HG03354 (cell line): Measurements from ENCODE around the gene NTRK2.
A peak's percentile ranks its signal among the peaks of the same experiment; 100 is the strongest.

Experiments used
- ATAC-seq: cut with Tn5 transposase; IDR thresholded peaks from one replicate; pipeline ENCODE4 v1.9.1; 2021; ENCODE audit warnings: mild to moderate bottlenecking; ENCODE audit not compliant: unreplicated experiment, poor library complexity, severe bottlenecking

Gene NTRK2

DNA sequence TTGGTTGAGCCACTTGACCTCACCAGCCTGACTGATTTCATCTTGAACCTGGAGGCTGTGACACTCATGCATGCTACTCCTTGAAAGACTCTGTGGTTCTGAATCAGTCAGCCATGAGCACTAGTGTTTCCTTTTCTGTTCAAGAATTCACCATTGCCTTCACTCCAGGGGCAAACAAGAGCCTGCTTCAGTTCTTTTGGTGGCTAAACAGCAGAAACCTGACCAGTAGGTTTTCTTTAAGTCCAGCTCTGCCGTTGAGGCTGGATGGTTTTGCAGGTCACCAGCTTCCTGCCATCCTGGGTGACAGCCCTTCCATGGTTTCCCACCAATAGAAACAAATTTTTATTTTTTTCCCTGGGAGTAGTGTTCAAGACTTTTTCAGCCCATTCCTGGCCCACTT, 10.0 kb downstream of the NTRK2 start:
- ATAC-seq = no peak

- no peak for ATAC-seq
Observed at GRCh38 chr9:84681516-84682285, 12.2 kb downstream of the NTRK2 start.

- no peak for ATAC-seq
Observed at GRCh38 chr9:84686068-84686467, 16.5 kb downstream of the NTRK2 start.

DNA sequence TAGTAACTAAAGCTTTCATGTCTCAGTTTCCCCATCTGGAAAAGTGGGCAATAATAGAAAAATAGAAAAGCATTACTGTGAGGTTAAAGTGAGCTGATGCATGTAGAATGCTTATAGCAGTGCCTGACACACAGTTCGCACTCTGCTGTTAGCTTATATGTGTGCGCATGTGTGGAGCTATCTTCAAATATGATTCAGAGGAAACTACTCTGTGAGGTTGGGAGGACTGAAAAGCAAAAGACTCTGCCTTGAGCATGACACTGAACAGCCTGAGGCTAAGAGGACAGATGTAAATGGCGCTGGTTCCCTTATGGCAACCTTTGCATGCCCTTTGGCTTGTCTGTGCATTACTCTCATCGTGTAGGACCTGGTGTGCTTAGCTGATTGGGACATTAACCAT, 19.4 kb downstream of the NTRK2 start:
- no peak for ATAC-seq

DNA sequence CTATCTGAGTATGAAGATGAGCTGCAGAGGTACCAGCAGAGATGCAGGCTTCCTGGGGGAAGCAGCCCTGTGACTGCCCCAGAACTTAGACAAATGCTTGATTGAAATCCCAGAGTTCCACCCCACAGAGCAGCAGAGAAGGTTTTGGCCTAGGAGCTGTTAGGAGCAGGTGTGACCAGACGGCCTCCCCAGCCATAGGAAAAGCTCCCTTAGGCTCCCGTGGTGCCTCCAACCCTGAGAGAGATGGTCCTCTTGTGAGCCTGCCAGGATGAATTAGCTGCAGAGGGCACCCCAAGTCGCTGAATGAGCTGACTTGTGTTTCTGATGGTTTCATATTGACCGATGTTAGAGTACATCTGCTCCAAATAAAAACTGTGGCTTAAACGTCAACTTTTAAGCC, 22.1 kb downstream of the NTRK2 start:
- ATAC-seq = no peak

- peak; percentile 77 for ATAC-seq
Observed at GRCh38 chr9:84694248-84694647, 24.7 kb downstream of the NTRK2 start.

DNA sequence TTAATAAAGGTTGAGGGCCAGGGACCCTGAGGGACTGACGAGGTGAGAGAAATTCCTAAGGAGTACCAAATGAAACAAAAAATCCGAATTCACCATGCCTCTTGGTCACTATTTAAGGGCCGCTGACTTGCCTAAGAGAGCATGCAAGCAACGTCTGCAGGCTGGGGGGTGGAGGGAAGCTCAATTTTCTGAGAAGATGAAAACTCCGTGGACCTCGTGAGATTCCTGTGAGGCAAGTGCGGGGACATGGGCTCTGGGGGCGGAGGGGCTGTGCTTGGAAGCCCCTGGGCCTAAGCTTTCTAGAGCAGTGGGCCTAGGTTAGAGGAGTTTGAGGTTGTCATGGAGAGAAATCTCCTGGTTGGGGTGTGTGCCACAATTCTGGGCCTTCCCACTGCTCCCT, 27.5 kb downstream of the NTRK2 start:
- no peak for ATAC-seq

DNA sequence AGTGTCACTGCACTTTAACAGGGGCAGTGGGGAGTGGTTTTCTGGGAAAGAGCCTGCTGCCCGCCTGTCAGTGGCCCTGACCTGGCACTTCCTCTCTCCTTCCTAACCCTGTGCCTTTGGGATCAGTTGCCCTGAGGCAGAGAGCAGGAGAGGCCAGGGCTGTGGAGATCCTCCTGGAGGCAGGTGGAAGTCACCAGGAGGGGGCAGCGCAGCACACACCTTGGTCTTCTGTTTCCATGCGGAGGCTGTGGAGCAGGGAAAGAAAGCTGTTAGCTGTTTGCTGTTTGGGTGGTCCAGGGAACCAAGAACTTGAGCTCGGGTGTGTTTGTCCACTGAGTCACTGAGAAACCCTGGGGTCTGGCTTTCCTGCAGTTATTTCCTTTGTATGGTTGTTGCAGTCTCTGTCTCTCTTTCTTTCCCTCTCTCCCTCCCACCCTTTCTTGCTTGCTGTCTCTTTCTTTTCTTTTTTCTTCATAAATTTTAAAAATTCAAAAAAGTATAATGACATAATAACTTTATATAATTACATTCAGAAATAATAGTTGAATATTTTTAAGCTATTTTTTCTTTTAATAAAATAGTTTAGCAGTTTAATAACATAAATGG, 28.1 kb downstream of the NTRK2 start:
- peak; percentile 46 for ATAC-seq

DNA sequence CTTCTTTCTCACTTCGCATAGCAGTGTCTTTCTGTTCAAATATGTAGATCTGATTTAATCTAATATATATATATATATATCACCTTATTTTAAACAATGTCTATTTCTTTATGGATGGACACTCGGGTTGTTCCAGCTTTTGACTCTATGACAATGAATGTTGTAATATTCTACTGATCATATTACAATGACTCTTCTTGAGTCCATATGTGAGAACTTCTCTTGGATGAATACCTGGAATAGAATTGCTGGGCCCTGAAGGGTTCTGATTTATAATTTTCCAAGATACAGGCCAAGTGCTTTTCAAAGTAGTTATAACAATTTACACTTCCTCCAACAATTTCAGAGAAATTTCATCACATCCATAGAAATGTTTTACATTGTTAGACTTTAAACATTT, 28.8 kb downstream of the NTRK2 start:
- ATAC-seq = no peak

DNA sequence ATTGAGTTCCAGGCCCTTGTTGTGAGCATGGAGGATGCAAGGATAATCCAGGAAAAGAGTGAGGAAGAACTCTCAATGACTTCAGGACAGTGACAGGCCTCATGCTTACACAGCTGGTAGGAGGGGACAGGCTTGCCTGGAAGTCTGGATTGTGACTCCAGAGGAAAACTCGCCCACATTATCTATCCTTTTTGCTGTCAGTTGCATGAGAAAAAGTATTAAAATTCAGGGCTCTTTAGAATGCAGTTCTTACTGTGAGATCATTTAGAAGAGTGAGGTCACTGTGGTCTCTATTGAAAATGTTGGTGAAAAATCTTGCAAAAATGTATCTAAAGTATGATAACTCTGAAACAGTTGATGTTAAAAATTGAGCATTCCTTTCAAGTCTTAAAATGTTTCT, 30.5 kb downstream of the NTRK2 start:
- ATAC-seq = no peak

- peak; percentile 91 for ATAC-seq
Observed at GRCh38 chr9:84701801-84702200, 32.3 kb downstream of the NTRK2 start.

DNA sequence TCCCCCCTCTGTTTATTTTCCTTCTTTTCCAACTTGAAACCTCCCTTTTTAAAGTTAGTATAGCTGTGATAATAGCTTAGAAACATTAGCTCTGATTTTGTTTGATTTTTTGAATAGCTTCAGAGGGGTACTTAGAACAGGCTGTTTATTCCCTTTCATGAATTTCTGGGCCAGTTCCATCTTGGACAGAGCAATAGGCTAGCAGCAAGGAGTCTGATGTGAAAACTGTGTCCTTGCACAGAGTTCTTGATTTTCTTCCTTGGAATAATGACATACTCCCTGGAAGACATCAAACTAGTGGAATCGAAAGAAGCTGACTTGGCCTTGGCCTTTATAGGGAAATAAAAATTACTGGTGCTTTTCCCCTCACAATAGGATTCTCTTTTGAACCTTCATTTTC, 32.9 kb downstream of the NTRK2 start:
- ATAC-seq = no peak

- ATAC-seq = no peak
Observed at GRCh38 chr9:84703793-84704192, 34.3 kb downstream of the NTRK2 start.

DNA sequence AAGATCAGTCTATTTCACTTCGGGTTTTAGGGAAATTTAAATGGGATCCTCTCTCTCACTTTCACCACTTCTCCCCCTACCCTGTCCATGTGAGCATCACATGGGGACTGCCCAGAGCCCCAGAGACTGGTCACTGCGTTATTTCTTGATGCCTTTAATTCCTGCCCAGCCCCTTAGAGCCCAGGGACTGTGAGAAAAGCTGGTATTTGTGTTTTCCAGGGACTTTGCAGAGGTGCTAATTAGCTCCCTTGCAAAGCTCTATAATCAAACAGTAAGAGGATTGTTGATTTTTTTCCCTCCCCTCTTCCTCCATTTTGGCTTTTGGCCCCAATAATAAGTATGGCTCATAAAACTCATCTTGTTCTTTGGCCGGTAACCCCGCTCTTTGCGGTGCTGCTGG, 35.6 kb downstream of the NTRK2 start:
- no peak for ATAC-seq

DNA sequence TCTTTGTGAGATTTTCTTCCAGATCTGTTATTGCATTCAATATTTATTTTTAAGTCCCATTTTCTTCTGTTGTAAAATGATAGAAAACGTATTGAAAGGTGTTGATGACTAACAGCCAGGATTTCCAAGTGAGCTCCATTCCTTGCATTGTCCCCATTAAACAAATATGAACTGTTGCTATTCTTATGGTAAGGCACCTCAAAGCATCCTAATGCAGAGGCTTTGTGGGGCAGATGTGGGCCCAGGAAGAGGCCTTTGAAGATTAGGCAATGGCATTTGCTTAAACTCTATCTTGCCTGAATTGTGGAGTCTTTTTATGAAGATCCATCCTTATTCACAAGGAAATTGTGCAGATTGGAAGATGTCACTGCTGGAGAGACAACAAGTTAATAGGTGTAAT, 38.9 kb downstream of the NTRK2 start:
- no peak for ATAC-seq

- no peak for ATAC-seq
Observed at GRCh38 chr9:84709056-84709455, 39.5 kb downstream of the NTRK2 start.

DNA sequence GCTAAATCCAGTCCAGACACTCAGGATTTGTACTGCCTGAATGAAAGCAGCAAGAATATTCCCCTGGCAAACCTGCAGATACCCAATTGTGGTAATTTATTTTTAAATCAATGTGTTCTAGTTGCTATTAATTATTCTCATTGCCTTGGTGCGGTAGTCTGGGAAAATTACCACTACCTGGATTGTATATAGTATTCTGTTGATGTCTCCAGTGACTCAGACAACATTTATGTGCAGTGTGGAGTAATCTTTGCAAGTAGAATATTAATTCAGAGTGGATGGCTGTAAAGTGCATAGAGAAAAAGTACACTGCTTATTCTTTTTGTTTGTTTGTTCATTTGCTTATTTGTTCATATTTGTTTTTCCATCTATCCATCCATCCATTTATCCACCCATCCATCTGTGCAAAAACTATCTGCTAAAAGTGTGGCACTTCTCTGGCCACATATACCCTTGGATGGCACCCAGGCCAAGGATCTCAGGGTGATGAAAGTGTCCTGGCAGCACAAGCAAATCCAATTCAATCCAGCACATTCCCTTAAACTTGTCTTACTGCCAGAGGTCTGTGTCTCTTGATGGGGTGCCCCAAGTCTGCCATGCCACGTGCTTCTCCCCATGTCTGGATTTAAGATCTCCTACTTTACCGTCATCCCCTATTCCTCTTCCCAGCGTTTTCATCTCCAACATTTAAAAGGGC, 41.3 kb downstream of the NTRK2 start:
- no peak for ATAC-seq

GRCh38 chr9:84711398-84711777, 41.9 kb downstream of the NTRK2 start:
- no peak for ATAC-seq

GRCh38 chr9:84711936-84712335, 42.4 kb downstream of the NTRK2 start:
- ATAC-seq = no peak

DNA sequence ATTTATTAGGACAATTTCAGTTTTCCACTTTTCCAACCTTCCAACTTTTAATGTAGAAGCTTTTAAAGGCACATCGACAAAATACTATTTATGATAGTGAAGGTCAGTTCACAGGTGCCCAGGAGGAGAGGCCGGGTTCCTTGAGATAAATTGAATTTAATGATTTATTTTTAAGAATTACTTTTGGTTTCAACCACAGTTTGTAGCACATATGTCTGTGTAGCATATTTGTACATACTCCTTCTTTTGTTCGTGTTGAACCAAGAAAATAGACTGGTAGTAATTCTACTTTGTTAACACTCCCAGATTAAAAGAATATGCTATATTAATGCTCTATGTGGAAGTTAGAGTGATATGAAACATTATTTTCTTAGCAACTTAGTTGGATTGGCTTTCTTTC, 46.7 kb downstream of the NTRK2 start:
- no peak for ATAC-seq

- no peak for ATAC-seq
Observed at GRCh38 chr9:84718476-84718875, 48.9 kb downstream of the NTRK2 start.
